Thyroid gland (tissue), 4 donors: ENCODE measurements around the gene ARID3A.

Experiments used
- CTCF ChIP-seq, 6 experiments: fragments of 200-600 bp in 3 of 6; fragments of 450-650 bp in 3 of 6; sonication (generic) in 3 of 6; IDR thresholded peaks; one replicate each; pipeline ENCODE4 v1.5.1; 2016 to 2019; ENCODE audit warnings: antibody characterized with exemption in 6 of 6, mild to moderate bottlenecking in 2 of 6, inconsistent platforms in 1 of 6, moderate library complexity in 1 of 6
- POLR2A ChIP-seq, 2 donors: fragments of 450-650 bp; IDR thresholded peaks; one replicate each; pipeline ENCODE4 v1.6.1; 2017; ENCODE audit warnings: antibody characterized with exemption in 2 of 2, mild to moderate bottlenecking in 2 of 2, moderate library complexity in 1 of 2

DNA sequence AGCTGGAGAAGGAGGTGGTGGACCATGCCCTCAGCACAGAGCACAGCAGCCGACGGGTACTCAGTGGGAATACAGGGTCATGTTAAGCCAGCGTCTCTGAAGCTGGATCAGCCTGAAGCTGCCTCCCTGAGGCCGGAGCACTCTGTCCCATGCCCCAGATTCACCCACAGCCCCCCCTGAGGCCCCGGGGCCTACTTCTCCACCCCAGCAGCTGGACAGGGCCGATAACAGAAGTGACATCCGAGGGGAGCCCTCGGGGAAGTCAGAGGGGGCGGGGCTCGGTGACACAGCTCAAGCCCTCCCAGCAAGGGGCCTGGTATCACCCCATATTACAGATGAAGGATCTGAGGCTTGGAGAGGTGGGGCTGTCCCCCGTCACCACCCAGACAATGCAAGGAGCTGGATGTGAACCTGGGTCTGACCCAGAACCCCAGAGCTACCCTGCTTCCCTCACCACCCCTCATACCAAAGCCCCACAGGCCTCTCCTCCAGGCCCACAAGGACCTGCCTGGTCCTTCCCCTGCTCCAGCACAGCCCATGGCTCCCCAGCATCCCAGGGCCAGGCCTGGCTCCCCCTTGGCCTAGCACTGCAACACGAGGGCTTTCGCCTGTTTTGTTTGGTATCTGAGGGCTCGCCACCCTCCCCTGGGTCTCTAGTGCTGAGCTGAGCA, 18.5 kb upstream of the ARID3A start:
- TF ChIP-seq CTCF (IDR thresholded peaks at IDR 0.05) (no peak), POLR2A (IDR thresholded peaks at IDR 0.05) (no peak)
